NB4 (cell line): ENCODE measurements around the gene CLIP3.

Experiments
- CTCF ChIP-seq: IDR thresholded peaks from one replicate; pipeline ENCODE4 v1.5.1; 2012; ENCODE audit warnings: low read depth, low read length
- MAX ChIP-seq: IDR thresholded peaks from 2 replicates; pipeline ENCODE4 v1.6.1; 2011; ENCODE audit warnings: low read depth, low read length
- MYC ChIP-seq: IDR thresholded peaks from 2 replicates; pipeline ENCODE4 v1.6.1; 2011; ENCODE audit warnings: low read depth, low read length
- POLR2A ChIP-seq: IDR thresholded peaks from 2 replicates; pipeline ENCODE4 v1.6.1; 2011; ENCODE audit warnings: mild to moderate bottlenecking; ENCODE audit not compliant: insufficient read length; ENCODE audit errors: extremely low read depth

GRCh38 chr19:36043952-36044351 is 11.3 kb upstream of the CLIP3 start:
- TF ChIP-seq MAX: no peak
- no peak for TF ChIP-seq CTCF
- no peak for TF ChIP-seq POLR2A
- no peak for TF ChIP-seq MYC
